SW480 (cell line): ENCODE data around the gene MNT.
"Not testable (repeated sequence)": the region's sequence is repeated elsewhere in the genome, so short reads cannot be mapped to it uniquely, and the experiment has no call there.

ENCODE experiments used
- DNase-seq: peaks from one replicate; pipeline ENCODE4 v3.0.0-alpha.2; 2016; ENCODE audit warnings: low spot score

The MNT gene, protein sequence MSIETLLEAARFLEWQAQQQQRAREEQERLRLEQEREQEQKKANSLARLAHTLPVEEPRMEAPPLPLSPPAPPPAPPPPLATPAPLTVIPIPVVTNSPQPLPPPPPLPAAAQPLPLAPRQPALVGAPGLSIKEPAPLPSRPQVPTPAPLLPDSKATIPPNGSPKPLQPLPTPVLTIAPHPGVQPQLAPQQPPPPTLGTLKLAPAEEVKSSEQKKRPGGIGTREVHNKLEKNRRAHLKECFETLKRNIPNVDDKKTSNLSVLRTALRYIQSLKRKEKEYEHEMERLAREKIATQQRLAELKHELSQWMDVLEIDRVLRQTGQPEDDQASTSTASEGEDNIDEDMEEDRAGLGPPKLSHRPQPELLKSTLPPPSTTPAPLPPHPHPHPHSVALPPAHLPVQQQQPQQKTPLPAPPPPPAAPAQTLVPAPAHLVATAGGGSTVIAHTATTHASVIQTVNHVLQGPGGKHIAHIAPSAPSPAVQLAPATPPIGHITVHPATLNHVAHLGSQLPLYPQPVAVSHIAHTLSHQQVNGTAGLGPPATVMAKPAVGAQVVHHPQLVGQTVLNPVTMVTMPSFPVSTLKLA

DNA sequence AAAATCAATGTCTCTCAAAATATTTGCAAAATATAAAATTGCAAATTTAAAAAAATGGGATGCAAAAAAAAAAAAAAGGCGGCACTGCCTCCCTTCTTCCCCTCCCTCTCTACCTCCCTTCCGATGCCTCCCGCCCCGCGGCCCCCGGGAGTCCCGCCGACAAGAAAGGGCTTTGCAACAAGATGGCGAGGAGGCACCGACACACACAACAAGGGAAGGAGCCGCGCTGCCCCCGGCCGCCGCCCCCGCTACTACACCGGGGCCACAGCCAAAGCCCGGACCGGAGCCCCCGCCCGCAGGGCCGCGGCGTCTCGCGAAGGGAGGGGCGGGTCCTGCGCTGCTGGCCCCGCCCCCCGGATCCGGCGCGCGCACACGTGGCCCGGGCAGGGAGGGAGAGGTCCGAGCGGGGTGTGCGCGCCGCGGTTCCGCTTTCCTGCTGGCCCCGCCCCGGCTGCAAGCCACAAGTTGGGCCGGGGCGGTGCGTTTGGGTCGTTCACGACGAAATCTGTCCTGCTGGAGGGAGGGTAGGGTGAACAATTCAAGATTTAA is at the start of gene MNT:
MNT (minus strand) TSS at position 184 of the 549 bp plus-strand sequence. CDS start 348 bp downstream, outside the sequence.
- peak; percentile 93 for DNase-seq

DNA sequence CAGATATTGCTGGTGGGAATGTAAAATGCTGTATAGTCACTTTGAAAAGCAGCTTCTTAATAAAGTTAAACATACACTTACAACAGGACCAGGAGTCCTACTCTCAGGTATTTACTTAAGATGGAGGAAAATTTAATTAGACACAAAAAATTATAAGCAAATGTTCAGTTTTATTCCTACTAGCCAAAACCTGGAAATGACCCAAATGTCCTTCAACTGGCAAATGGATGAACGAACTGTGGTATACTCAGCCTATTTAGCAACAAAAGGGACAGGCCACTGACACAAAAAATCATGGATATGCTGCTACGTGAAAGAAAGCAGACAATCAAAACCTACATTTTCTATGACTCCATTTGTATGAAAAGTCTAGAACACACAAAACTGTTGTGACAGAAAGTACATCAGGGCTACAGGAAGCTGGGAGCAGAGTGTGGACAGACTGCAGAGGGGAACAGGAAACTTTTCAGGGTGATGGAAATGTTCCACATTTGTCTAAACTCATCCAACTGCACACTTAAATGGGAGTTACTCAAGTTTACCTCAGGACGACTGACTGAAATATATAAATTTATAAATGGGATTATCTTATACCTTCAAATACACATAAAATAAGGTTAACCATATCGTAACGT is 49.3 kb upstream of the MNT start:
- no peak for DNase-seq

DNA sequence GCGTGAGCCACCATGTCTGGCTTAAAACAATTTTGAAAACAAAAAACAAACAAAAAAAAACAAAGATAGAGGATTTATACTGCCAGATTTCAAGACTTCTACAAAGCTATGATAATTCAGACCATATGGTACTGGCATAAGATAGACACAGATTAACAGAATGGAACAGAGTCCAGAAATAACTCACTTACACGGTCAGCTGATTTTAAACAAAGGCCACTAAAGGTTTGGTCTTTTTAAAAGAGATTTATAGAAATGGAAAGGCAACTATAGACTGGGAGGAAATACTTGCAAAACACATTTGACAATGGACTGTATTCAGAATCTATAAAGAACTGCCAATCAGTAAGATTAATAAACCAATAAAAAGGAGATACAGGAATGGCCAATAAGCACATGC is 48.6 kb upstream of the MNT start:
- no peak for DNase-seq

DNA sequence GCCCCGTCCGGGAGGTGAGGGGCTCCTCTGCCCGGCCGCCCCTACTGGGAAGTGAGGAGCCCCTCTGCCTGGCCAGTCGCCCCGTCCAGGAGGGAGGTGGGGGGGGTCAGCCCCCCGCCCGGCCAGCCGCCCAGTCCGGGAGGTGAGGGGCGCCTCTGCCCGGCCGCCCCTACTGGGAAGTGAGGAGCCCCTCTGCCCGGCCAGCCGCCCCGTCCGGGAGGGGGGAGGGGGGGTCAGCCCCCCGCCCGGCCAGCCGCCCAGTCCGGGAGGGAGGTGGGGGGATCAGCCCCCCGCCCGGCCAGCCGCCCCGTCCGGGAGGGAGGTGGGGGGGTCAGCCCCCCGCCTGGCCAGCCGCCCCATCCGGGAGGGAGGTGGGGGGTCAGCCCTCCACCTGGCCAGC is 46.6 kb upstream of the MNT start:
- not testable (repeated sequence) for DNase-seq

DNA sequence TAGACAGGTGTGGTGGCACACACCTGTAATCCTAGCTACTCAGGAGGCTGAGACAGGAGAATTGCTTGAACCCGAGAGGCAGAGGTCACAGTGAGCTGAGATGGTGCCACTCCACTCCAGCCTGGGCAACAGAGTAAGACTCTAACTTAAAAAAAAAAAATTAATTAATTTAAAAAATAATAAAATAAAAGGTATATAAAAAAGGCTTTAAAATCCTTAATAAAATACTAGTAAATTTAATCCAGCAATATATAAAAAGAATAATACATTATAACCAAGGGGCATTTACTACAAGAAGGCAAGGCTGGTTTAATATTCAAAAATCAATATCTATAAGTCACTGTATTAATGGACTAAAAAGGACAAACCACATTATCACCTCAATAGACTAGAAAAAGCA is 44.8 kb upstream of the MNT start:
- no peak for DNase-seq

DNA sequence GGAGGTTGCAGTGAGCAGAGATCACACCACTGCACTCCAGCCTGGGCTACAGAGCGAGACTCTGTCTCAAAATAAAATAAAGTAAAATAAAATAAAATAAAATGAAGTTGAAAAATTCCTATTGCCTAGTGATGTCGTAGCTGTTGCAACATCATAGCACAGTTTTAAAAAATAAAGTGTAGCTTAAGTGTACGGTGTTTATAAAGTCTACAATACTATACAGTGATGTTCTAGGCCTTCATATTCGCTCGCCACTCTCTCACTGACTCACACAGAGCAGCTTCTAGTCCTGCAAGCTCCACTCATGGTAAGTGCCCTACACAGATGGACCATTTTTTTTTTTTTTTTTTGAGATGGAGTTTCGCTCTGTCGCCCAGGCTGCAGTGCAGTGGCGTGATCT is 43.5 kb upstream of the MNT start:
- no peak for DNase-seq

DNA sequence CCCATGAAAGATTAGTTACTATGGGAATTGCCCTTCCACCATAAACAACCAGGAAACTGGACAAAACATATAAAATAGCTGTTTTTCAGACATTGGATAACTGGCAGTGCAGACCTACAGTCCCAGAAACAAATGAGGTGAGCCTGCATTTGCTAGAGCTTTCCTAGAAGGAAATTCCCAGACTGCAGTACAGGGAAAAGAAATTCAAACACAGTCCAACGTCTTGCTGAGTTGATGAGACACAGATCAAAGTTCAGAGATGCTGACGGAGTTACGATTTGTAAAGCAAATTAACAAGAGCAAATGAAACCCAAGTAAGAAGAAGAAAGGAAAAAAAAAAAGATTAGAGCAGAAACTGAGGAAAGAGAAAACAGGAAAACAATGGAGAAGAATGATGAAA is 41.3 kb upstream of the MNT start:
- no peak for DNase-seq

DNA sequence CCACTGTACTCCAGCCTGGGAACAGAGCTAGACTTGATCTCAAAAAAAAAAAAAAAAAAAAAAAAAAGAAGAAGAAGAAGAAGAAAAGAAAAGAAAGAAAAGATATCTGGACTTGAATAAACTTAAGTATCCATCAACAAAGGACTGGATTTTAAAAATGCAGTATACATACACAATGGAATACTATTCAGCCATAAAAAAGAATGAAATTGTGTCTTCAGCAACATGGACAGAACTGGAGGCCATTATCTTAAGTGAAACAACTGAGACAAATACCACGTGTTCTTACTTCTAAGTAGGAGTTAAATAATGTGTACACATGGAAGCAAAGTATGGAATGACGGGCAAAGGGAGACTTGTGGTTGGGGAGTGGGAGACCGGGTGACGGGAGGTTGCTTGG is 40.1 kb upstream of the MNT start:
- DNase-seq, result no peak

DNA sequence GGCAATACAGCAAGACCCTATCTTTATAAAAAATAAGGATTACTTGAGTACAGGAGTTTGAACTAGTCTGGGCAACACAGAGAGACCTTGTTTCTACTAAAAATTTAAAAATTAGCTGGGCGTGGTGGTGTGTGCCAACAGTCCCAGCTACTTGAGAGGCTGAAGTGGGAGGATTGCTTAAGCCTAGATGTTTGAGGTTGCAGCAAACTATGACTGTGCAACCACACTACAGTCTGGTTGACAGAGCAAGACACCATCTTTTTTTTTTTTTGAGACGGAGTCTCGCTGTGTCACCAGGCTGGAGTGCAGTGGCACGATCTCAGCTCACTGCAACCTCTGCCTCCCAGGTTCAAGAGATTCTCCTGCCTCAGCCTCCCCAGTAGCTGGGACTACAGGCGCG is 39.1 kb upstream of the MNT start:
- DNase-seq, result not testable (repeated sequence)

DNA sequence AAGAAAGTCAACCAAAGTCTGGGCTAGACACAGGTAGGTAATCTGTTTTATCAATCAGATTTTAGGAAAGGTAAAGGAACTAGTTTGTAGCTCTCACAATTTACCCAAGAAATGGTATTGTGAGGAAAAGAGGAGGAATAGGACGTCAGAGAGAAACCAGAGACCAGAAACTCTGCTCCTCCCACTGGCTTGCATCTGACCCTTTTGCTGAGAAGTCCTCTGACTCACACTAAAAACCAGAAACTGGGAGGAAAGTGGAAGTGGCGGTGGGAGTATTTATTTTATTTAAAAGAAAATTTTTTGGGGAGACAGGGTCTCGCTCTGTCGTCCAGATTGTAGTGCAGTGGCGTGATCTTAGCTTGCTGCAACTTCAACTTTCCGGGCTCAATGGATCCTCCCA is 38.0 kb upstream of the MNT start:
- DNase-seq, result no peak

DNA sequence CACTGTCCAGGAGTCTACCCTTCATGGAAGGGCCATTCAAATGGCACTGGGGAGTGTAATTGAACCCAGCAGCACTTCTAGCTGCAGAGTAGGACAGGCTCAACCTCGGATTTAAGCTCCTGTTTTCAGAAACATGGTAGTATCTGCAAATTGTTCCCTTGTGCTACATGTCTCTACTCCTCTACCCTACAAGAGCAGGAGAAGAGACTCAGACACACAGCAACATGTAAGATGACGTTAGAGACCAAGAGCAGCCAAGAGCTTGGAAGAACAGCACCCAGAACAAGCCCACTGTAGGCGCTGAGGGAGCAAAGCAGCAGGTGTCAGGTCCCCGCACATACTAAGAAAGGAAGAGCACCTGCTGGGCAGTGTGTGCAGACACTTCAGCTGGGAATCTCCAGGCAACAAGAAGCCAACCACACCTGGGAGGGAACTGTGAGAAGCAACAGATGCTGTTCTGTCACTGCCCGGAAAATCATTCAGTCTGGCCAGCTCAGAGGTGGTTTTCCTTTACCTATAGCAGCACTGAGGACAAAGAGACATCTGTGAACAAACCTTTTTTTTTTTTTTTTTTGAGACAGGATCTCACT is 35.6 kb upstream of the MNT start:
- no peak for DNase-seq

DNA sequence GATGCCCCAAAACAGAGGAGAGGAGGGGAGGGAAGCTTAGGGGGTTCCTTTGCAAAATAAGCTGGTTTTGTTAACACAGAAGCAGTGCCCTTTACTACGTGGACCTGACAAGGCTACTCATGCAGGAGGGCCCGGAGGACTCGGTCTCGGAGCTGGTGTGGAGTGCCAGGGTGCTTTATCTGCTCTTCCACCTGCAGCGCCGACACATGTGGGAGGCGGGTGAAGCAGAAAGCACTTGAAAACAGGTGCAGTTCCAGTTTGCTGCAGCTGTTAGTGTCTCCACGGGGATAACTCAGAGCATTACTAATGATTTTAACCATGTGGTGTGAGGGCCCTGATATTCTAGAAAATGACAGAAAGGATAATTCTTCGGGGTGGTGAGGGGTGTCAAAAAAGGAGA is 35.0 kb upstream of the MNT start:
- DNase-seq, result no peak

DNA sequence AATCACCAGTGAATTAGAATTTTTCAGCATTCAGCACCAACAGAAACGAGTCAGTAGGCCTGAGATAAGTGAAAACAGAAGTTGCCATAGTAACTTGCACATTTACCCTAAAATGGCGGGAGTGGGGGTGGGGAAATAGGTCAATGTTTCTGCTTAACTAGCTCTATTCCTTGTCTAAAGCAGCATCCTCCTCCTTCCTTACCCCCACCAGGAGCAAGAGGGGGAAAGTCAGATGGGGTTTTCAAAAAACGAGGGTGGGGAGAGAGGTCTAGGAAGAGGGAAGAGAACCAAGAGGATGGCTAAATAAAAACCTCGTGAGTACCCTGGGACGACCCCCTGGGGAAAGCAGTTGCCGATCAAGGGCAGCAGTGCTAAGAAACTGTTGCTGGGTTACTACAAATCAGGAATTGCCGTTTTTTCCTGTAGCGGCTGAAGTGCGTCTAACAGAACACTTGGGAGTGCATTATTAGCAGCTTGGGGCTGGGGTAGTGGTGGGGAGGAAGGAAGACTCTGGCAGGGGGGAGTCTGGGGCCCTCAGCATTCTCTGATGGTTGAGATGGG is 34.4 kb upstream of the MNT start:
- DNase-seq, result no peak

DNA sequence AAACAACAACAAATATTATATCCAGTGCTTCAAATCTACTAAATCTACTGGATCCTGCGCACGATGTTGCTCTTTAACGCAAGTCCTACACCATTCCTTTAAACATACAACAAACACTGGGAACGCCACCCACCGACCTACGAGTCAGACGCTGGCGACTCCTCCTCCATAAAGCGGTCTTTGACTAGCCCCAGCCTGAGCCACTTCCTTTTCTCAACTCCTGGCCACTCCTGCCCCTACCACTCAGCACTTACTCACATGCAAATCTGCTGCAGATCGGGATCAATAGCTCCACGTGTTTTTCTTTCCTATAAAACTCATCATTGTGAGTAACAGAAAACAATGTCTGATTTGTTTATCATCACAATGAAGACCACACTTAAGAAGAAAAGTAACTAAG is 32.8 kb upstream of the MNT start:
- DNase-seq, result no peak

DNA sequence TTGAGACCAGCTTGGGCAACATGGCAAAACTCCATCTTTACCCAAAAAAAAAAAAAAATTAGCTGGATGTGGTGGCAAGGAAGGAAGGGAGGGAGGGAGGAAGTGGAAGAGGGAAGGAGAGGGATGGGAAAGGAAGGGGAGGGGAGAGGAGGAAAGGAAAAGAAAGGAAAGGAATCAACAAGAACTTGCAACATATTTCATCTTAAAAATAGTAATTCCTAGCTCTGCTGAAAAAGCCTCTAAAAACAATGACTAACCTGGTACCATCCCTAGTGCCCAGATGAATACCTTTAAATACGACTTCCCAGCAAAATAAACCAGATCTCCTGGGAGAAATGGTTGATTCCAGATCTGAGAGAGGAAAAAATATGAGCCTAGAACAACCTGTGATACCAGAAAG is 27.1 kb upstream of the MNT start:
- no peak for DNase-seq

DNA sequence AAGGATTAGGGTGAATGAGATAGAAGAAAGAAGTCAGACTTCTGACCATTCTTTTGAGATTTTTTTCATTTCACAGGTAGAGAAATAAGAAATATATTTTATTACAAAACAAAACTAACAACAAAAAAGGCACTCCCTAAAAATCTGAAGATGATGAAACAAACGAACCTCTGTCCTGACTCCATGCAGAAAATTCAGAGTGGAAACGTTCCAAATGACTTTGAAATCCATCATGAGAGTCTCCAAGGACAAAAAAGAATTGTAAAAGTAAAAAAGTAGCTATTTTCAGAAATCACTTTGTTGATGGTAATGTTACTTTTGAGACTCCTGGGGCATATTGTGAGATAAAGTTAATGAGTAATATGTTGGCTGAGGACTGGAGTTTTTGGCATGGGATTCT is 26.4 kb upstream of the MNT start:
- DNase-seq, result no peak

DNA sequence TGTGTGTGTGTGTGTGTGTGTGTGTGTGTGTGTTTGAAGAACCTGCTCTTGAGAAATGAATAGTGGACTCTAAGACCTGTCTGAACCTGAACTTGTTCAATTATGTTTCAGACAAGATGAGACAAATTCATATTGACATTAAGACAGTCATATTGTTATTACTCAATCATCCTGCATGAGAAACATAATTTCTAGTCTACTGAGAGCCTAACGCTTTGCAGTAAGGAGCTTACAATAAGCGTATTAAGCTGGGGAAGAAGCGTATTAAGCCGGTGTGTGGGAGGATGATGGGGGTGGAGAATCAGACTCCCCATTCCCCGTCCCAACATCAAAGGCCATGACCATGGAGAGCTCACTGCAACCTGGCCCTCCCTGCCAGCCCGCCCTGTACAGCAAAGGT is 22.4 kb upstream of the MNT start:
- no peak for DNase-seq

DNA sequence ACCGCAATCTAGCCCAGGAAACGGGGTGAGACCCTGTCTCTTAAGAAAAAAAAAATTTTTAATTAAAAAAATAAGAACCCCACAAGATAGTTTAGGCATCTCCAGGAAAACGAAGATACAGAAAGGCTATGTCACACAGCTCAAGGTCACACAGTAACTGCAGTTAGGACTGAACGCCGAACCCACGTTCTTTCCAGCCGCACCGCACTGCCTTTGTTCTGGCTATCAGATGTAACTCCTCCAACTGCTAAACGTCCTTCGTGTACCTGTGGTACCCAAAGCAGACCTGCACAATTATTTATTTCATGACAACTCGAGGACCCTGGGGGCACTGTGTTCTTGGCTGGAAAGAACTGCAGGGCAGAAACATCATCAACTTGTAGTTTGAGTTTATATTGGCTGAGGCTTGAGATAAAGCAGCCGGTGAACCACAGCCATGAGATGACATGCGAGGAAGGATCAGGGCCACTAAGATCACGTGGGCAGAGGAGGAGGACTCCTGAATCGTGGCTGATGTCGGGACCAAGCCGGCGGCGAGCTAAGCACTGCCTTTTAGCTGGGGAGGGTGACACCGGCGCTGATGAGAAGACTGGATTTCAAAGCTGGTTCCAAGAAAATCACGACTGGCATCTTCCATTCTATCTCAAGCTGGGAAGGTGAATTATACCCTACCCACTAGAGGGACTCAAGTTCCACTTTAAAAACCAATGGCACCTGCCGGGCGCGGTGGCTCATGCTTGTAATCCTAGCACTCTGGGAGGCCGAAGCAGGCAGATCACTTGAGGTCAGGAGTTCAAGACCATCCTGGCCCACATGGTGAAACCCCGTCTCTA is 20.7 kb upstream of the MNT start:
- no peak for DNase-seq

DNA sequence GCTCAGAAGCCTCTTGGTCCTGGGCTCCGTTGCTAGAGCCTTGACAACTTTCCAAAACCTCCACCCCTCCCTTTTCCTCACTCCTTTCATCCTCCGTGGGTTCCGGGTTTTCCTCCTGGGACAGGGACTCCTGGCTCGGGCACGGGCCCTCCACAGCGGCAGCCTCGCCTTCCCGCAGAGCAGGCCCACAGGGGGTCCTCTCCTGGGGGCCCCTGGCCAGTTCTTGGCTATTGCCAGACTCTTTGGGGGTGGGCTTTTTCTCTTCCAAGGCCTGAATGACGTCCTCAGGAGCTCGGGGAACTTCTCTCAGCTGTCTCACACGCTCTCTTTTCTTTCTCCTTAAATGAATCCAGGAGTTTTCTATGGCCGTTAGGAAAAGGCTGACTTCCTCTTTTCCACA is 19.3 kb upstream of the MNT start:
- no peak for DNase-seq

DNA sequence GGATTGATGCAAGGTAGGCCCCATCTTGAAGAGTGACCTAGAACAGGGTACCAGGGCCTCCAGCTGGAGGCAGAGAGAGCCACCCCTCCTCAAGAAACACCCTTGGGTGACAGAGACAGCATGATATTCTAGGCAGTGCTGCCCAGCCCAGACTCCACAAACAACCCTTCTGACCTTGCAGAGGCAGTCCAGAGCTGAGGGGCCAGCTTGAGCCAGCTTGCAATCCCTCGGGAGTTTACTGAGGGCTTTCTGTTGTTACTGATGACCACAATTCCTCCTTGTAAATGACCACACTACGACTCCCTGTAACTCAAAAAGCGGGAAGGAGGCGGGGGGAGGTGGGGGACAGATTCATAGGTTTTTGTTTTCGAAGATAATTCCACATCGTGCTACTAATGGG is 18.6 kb upstream of the MNT start:
- no peak for DNase-seq

DNA sequence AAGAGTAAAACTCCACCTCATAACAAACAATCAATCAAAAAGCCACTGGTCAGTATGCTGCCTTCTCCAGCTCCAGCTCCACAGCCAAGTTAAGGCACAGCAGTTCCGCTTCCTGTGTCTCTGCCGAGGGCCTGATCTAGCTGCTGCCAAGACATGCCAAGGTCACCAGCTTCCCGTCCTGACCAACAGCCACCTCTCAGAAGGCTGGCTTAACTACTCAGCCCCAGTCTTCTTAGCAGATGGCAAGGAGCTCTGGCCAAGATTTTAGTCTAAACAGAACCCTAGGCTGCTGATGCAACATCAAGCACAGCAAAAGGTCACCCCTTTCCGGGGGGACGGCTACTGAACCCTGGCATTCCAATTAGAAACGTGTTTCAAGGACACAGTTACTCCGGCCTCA is 17.7 kb upstream of the MNT start:
- DNase-seq, result no peak
